ENCODE data around the gene RUBCN. TPM values are rescaled to one million over a fixed set of nuclear protein-coding genes. Genes with fewer than 3 reads are reported as not detected.
A peak's percentile ranks its signal among the peaks of the same experiment; 100 is the strongest.
"Not testable (repeated sequence)": the region's sequence is repeated elsewhere in the genome, so short reads cannot be mapped to it uniquely, and the experiment has no call there.

The RUBCN gene
- total RNA-seq, 2 experiments from 2014 or later = 48.4 to 50.2 TPM

GRCh38 chr3:197654090-197654997 lies 82.4 kb downstream of the RUBCN start:
- POLR2A ChIA-PET; H3K4me3 Mint-ChIP-seq; H3K9me3 Mint-ChIP-seq (ENCODE audit: insufficient read depth); H3K36me3 Mint-ChIP-seq (ENCODE audit: low read depth); H3K27me3 Mint-ChIP-seq (ENCODE audit: low read depth); H3K27ac Mint-ChIP-seq; CTCF ChIA-PET: not testable (repeated sequence)
- ATAC-seq (peak; percentile 95), DNase-seq (peak; percentile 47)
- H3K4me1 Mint-ChIP-seq (ENCODE audit: low read depth) = peaks cover 29% of the 10 kb centered on the region

GRCh38 chr3:197652860-197653259 lies 83.8 kb downstream of the RUBCN start:
- ATAC-seq; DNase-seq; H3K36me3 Mint-ChIP-seq (ENCODE audit: low read depth); H3K4me3 Mint-ChIP-seq; CTCF ChIA-PET; POLR2A ChIA-PET; H3K27ac Mint-ChIP-seq; H3K9me3 Mint-ChIP-seq (ENCODE audit: insufficient read depth); H3K27me3 Mint-ChIP-seq (ENCODE audit: low read depth): not testable (repeated sequence)
- H3K4me1 Mint-ChIP-seq (ENCODE audit: low read depth) = peaks cover 29% of the 10 kb centered on the region

GRCh38 chr3:197647649-197648048 lies 89.1 kb downstream of the RUBCN start:
- H3K4me3 Mint-ChIP-seq; H3K27me3 Mint-ChIP-seq (ENCODE audit: low read depth); POLR2A ChIA-PET; H3K9me3 Mint-ChIP-seq (ENCODE audit: insufficient read depth); CTCF ChIA-PET; ATAC-seq; H3K27ac Mint-ChIP-seq: not testable (repeated sequence)
- Mint-ChIP-seq H3K36me3 (ENCODE audit: low read depth) (peaks cover 23% of the 10 kb centered on the region), H3K4me1 (ENCODE audit: low read depth) (peaks cover 17% of the 10 kb centered on the region)
- DNase-seq = peak; percentile 3

GRCh38 chr3:197647191-197647590 lies 89.5 kb downstream of the RUBCN start:
- ATAC-seq; POLR2A ChIA-PET; H3K9me3 Mint-ChIP-seq (ENCODE audit: insufficient read depth); H3K4me3 Mint-ChIP-seq; H3K27me3 Mint-ChIP-seq (ENCODE audit: low read depth); CTCF ChIA-PET; H3K27ac Mint-ChIP-seq: not testable (repeated sequence)
- Mint-ChIP-seq H3K36me3 (ENCODE audit: low read depth) (peaks cover 21% of the 10 kb centered on the region), H3K4me1 (ENCODE audit: low read depth) (peaks cover 13% of the 10 kb centered on the region)
- DNase-seq = peak; percentile 9

GRCh38 chr3:197646294-197646693 lies 90.4 kb downstream of the RUBCN start:
- H3K4me3 Mint-ChIP-seq; H3K9me3 Mint-ChIP-seq (ENCODE audit: insufficient read depth); ATAC-seq; CTCF ChIA-PET; H3K27me3 Mint-ChIP-seq (ENCODE audit: low read depth); H3K27ac Mint-ChIP-seq; H3K4me1 Mint-ChIP-seq (ENCODE audit: low read depth); POLR2A ChIA-PET: not testable (repeated sequence)
- H3K36me3 Mint-ChIP-seq (ENCODE audit: low read depth) = peaks cover 23% of the 10 kb centered on the region
- DNase-seq = peak; percentile 13

- DNase-seq; H3K4me3 Mint-ChIP-seq; H3K27me3 Mint-ChIP-seq (ENCODE audit: low read depth); H3K9me3 Mint-ChIP-seq (ENCODE audit: insufficient read depth); POLR2A ChIA-PET; ATAC-seq; H3K27ac Mint-ChIP-seq; H3K4me1 Mint-ChIP-seq (ENCODE audit: low read depth); CTCF ChIA-PET: not testable (repeated sequence)
- peaks cover 13% of the 10 kb centered on the region for H3K36me3 Mint-ChIP-seq (ENCODE audit: low read depth)
Measured at GRCh38 chr3:197637556-197637955, 99.1 kb downstream of the RUBCN start.

GRCh38 chr3:197631989-197632388 lies 104.7 kb downstream of the RUBCN start:
- DNase-seq; H3K27me3 Mint-ChIP-seq (ENCODE audit: low read depth); H3K27ac Mint-ChIP-seq; H3K9me3 Mint-ChIP-seq (ENCODE audit: insufficient read depth); H3K4me3 Mint-ChIP-seq; POLR2A ChIA-PET; ATAC-seq; H3K4me1 Mint-ChIP-seq (ENCODE audit: low read depth); H3K36me3 Mint-ChIP-seq (ENCODE audit: low read depth): not testable (repeated sequence)
- CTCF ChIA-PET = interaction anchor here (1.2 to 2.0 kb wide), 2 partner anchors 31 to 33 kb away, joined by 3 to 20 read pairs; no protein-coding TSS in a partner anchor

GRCh38 chr3:197630766-197631165 lies 105.9 kb downstream of the RUBCN start:
- not testable (repeated sequence) for H3K27me3 Mint-ChIP-seq (ENCODE audit: low read depth)

GRCh38 chr3:197629286-197629685 lies 107.4 kb downstream of the RUBCN start:
- POLR2A ChIA-PET; H3K4me1 Mint-ChIP-seq (ENCODE audit: low read depth); H3K27ac Mint-ChIP-seq; H3K9me3 Mint-ChIP-seq (ENCODE audit: insufficient read depth); H3K4me3 Mint-ChIP-seq; H3K27me3 Mint-ChIP-seq (ENCODE audit: low read depth); ATAC-seq; DNase-seq; H3K36me3 Mint-ChIP-seq (ENCODE audit: low read depth): not testable (repeated sequence)
- CTCF ChIA-PET = interaction anchor here (1.4 kb wide), 1 partner anchor 30 kb away, joined by 5 read pairs; no protein-coding TSS in a partner anchor

More at GRCh38 chr3:197630766-197631165, 105.9 kb downstream of the RUBCN start:
- ATAC-seq; H3K9me3 Mint-ChIP-seq (ENCODE audit: insufficient read depth); H3K4me3 Mint-ChIP-seq; POLR2A ChIA-PET; H3K27ac Mint-ChIP-seq; H3K4me1 Mint-ChIP-seq (ENCODE audit: low read depth); DNase-seq; H3K36me3 Mint-ChIP-seq (ENCODE audit: low read depth): not testable (repeated sequence)
- CTCF ChIA-PET = interaction anchor here (1.2 kb wide), 1 partner anchor 31 kb away, joined by 4 read pairs; no protein-coding TSS in a partner anchor

- H3K9me3 Mint-ChIP-seq (ENCODE audit: insufficient read depth); POLR2A ChIA-PET; H3K36me3 Mint-ChIP-seq (ENCODE audit: low read depth); H3K27me3 Mint-ChIP-seq (ENCODE audit: low read depth): not testable (repeated sequence)
- CTCF ChIA-PET = interaction anchor here (1.4 kb wide), 1 partner anchor 29 kb away, joined by 5 read pairs; no protein-coding TSS in a partner anchor
- peak overlapping the region; percentile 84 for H3K4me3 Mint-ChIP-seq
- peak overlapping the region; percentile 85 for H3K27ac Mint-ChIP-seq
- peak; percentile 89 for DNase-seq
- H3K4me1 Mint-ChIP-seq (ENCODE audit: low read depth) = peaks cover 11% of the 10 kb centered on the region
- peak; percentile 87 for ATAC-seq
Measured at GRCh38 chr3:197627772-197628523, 108.8 kb downstream of the RUBCN start.

GRCh38 chr3:197627158-197627771 lies 109.4 kb downstream of the RUBCN start:
- not testable (repeated sequence) for H3K27me3 Mint-ChIP-seq (ENCODE audit: low read depth); H3K9me3 Mint-ChIP-seq (ENCODE audit: insufficient read depth); H3K36me3 Mint-ChIP-seq (ENCODE audit: low read depth); DNase-seq
- Mint-ChIP-seq H3K4me3 (peak overlapping the region; percentile 84), H3K4me1 (ENCODE audit: low read depth) (peaks cover 11% of the 10 kb centered on the region), H3K27ac (peak overlapping the region; percentile 85)
- POLR2A ChIA-PET = interaction anchor here (0.7 kb wide), 1 partner anchor 71 kb away, joined by 3 read pairs; no protein-coding TSS in a partner anchor
- CTCF ChIA-PET = interaction anchor here (0.6 kb wide), 1 partner anchor 28 kb away, joined by 3 read pairs; no protein-coding TSS in a partner anchor
- peak; percentile 77 for ATAC-seq
